Bronchial epithelial cell (primary cell): ENCODE measurements around the gene TNFRSF17. TPM values are rescaled to one million over a fixed set of nuclear protein-coding genes. Genes with fewer than 3 reads are reported as not detected.

Source experiments
- DNase-seq: peaks from one replicate; pipeline ENCODE4 v3.0.0-alpha.2; 2010; ENCODE audit warnings: low read depth
- FAIRE-seq: peaks from 2 replicates; lab custom pipeline; 2011; peaks lifted over from hg19 to GRCh38; lab: Jason Lieb, UNC
- H3K27me3 ChIP-seq: 2 replicates; pipeline ENCODE4 v1.5.1; 2011; ENCODE audit warnings: low read length; ENCODE audit not compliant: control insufficient read depth, insufficient read depth
- H3K36me3 ChIP-seq: 2 replicates; pipeline ENCODE4 v1.5.1; 2011; ENCODE audit warnings: low read length; ENCODE audit not compliant: control insufficient read depth, insufficient read depth
- H3K4me3 ChIP-seq: 2 replicates; pipeline ENCODE4 v1.5.1; 2011; ENCODE audit warnings: mild to moderate bottlenecking, low read depth, low read length, control low read depth
- CTCF ChIP-seq: IDR thresholded peaks from 2 replicates; pipeline ENCODE4 v1.5.1; 2011; ENCODE audit warnings: mild to moderate bottlenecking, moderate library complexity, low read length, control low read depth, inconsistent platforms; ENCODE audit not compliant: insufficient read depth, severe bottlenecking
- total RNA-seq: library from RNA; depleted of rRNA; stranded (reverse); fragments of >200 nt; gene quantifications from 2 replicates; pipeline ENCODE4 v1.2.1, GENCODE V29; 2014

TNFRSF17 gene
- total RNA-seq, 1 donor from 2014 or later, result not detected

GRCh38 chr16:12009462-12009861 is 44.5 kb downstream of the TNFRSF17 start:
- FAIRE-seq (no peak), DNase-seq (no peak)
- no peak for TF ChIP-seq CTCF
- Histone ChIP-seq H3K27me3 (no peaks in the 10 kb centered on the region), H3K4me3 (no peak overlapping the region), H3K36me3 (no peaks in the 10 kb centered on the region)

- DNase-seq (no peak), FAIRE-seq (no peak)
- TF ChIP-seq CTCF, result no peak
- Histone ChIP-seq H3K4me3 (no peak overlapping the region), H3K27me3 (no peaks in the 10 kb centered on the region), H3K36me3 (no peaks in the 10 kb centered on the region)
These were observed 44.9 kb downstream of the TNFRSF17 start for GRCh38 chr16:12009922-12010321.

GRCh38 chr16:12010388-12011251 is 45.6 kb downstream of the TNFRSF17 start:
- Histone ChIP-seq H3K36me3 (no peaks in the 10 kb centered on the region), H3K4me3 (no peak overlapping the region), H3K27me3 (no peaks in the 10 kb centered on the region)
- FAIRE-seq, result no peak
- no peak for DNase-seq
- TF ChIP-seq CTCF, result no peak

GRCh38 chr16:12011565-12011964 is 46.6 kb downstream of the TNFRSF17 start:
- DNase-seq (no peak), FAIRE-seq (no peak)
- no peaks in the 10 kb centered on the region for H3K27me3 ChIP-seq
- H3K36me3 ChIP-seq, result no peaks in the 10 kb centered on the region
- H3K4me3 ChIP-seq, result no peak overlapping the region
- no peak for TF ChIP-seq CTCF

- Histone ChIP-seq H3K4me3 (no peak overlapping the region), H3K36me3 (no peaks in the 10 kb centered on the region), H3K27me3 (no peaks in the 10 kb centered on the region)
- DNase-seq, result peak; percentile 39
- FAIRE-seq, result no peak
- TF ChIP-seq CTCF, result no peak
These were observed 51.4 kb downstream of the TNFRSF17 start for GRCh38 chr16:12016291-12016947.
